K562 (cell line): ENCODE data around the gene CABYR. TPM values are rescaled to one million over a fixed set of nuclear protein-coding genes. Genes with fewer than 3 reads are reported as not detected.

Source experiments
- ATAC-seq: fragments of 200-7000 bp; cut with Tn5 transposase; 3 replicates; pipeline ENCODE4 v1.9.1; 2020; ENCODE audit warnings: moderate library complexity
- BruUV-seq: library from RNA; stranded (reverse); fragments of 400-500 nt; replicated peaks from 2 replicates; lab custom pipeline; 2021; lab: Mats Ljungman, UMichigan
- CTCF ChIA-PET: fragments of 300-600 bp; formaldehyde crosslinking; extraction: SDS; loops from one replicate; lab custom pipeline; 2021; ENCODE audit warnings: low intra/inter-chr PET ratio; lab: Yijun Ruan, JAX
- POLR2A ChIA-PET: fragments of 300-600, 350-650 bp; sonication (Branson Sonifier 250); formaldehyde crosslinking; extraction: SDS; loops from one replicate; lab custom pipeline; 2021; ENCODE audit warnings: antibody characterized with exemption, inconsistent platforms; lab: Yijun Ruan, JAX
- DNase-seq, 4 experiments: peaks; one replicate each; pipeline versions ENCODE4 v3.0.0 to v3.0.0-alpha.2; 2011 to 2018; ENCODE audit warnings: low spot score in 3 of 4, mixed read lengths in 3 of 4; ENCODE audit errors: extremely low read depth in 1 of 4
- FAIRE-seq: peaks from 2 replicates; lab custom pipeline; 2011; peaks lifted over from hg19 to GRCh38; lab: Jason Lieb, UNC
- H2AFZ ChIP-seq: 2 replicates; pipeline ENCODE4 v1.6.0; 2011; ENCODE audit warnings: low read depth, low read length, control low read depth, inconsistent platforms
- H3K27ac ChIP-seq: fragments of 200-600 bp; 3 replicates; pipeline ENCODE4 v1.8.0; 2011; ENCODE audit warnings: low read depth, mild to moderate bottlenecking, control low read depth, inconsistent platforms, low read length, moderate library complexity, mixed read lengths; ENCODE audit errors: extremely low read depth
- H3K27me3 ChIP-seq, 2 experiments: fragments of 300-600 bp in 1 of 2; 2 replicates in 1 of 2; 3 replicates in 1 of 2; pipeline versions ENCODE4 v1.6.0 to v1.8.0; 2011; ENCODE audit warnings: inconsistent platforms in 2 of 2, low read length in 2 of 2, mild to moderate bottlenecking in 1 of 2, mixed read lengths in 1 of 2, moderate library complexity in 1 of 2; ENCODE audit not compliant: control insufficient read depth in 2 of 2, insufficient read depth in 2 of 2
- H3K36me3 ChIP-seq: fragments of 300-600 bp; 3 replicates; pipeline ENCODE4 v1.8.0; 2011; ENCODE audit warnings: mild to moderate bottlenecking, low read length, inconsistent platforms; ENCODE audit not compliant: control insufficient read depth, insufficient read depth
- H3K4me1 ChIP-seq, 2 experiments: fragments of 200-600 bp in 1 of 2; replicated peaks in 1 of 2; 2 replicates in 1 of 2; 3 replicates in 1 of 2; pipeline versions ENCODE4 v1.5.1 to v1.8.0; 2011; ENCODE audit warnings: inconsistent platforms in 2 of 2, low read length in 2 of 2, mild to moderate bottlenecking in 1 of 2, mixed read lengths in 1 of 2, moderate library complexity in 1 of 2; ENCODE audit not compliant: control insufficient read depth in 2 of 2, insufficient read depth in 2 of 2
- H3K4me2 ChIP-seq: 2 replicates; pipeline ENCODE4 v1.6.1; 2011; ENCODE audit warnings: low read length, control low read depth, inconsistent platforms, mixed read lengths; ENCODE audit not compliant: insufficient read depth
- H3K4me3 ChIP-seq: fragments of 200-600 bp; sonication (generic), shearing (Covaris generic); 2 replicates; pipeline ENCODE4 v1.5.1; 2016; ENCODE audit warnings: control low read depth, inconsistent platforms
- H3K79me2 ChIP-seq: fragments of 200-600 bp; 3 replicates; pipeline ENCODE4 v1.8.0; 2011; ENCODE audit warnings: low read length, inconsistent platforms; ENCODE audit not compliant: control insufficient read depth, insufficient read depth
- H3K9ac ChIP-seq, 2 experiments: 2 replicates each; pipeline versions ENCODE4 v1.6.0 to v1.6.1; 2011; ENCODE audit warnings: low read depth in 2 of 2, low read length in 2 of 2, control low read depth in 1 of 2, inconsistent platforms in 1 of 2, mild to moderate bottlenecking in 1 of 2, mixed read lengths in 1 of 2; ENCODE audit not compliant: insufficient read depth in 1 of 2
- H3K9me1 ChIP-seq: one replicate; pipeline ENCODE4 v1.6.0; 2011; ENCODE audit warnings: inconsistent platforms, mild to moderate bottlenecking, low read length, moderate library complexity; ENCODE audit not compliant: control insufficient read depth, insufficient read depth
- H3K9me3 ChIP-seq: replicated peaks from 2 replicates; pipeline ENCODE4 v1.5.1; 2011; ENCODE audit warnings: low read depth, low read length, inconsistent platforms; ENCODE audit not compliant: control insufficient read depth, insufficient read depth
- H4K20me1 ChIP-seq: replicated peaks from 2 replicates; pipeline ENCODE4 v1.6.1; 2011; ENCODE audit warnings: low read length, inconsistent platforms, mixed read lengths; ENCODE audit not compliant: control insufficient read depth, insufficient read depth
- BRCA1 ChIP-seq, 2 experiments: fragments of 450-650 bp in 1 of 2; sonication (generic) in 1 of 2; formaldehyde crosslinking in 1 of 2; IDR thresholded peaks; 2 replicates each; pipeline versions ENCODE4 v1.5.0 to v1.6.1; 2017 to 2020; ENCODE audit warnings: mild to moderate bottlenecking in 1 of 2, missing genetic modification reagents in 1 of 2
- BRF2 ChIP-seq: IDR thresholded peaks from 3 replicates; pipeline ENCODE4 v1.6.1; 2011; ENCODE audit warnings: borderline replicate concordance, mild to moderate bottlenecking; ENCODE audit not compliant: insufficient read length, insufficient read depth
- E2F8 ChIP-seq: fragments of 450-650 bp; IDR thresholded peaks from 2 replicates; pipeline ENCODE4 v1.7.1; 2018; ENCODE audit warnings: mild to moderate bottlenecking, low read depth; ENCODE audit not compliant: partially characterized antibody
- FOXK1 ChIP-seq: sonication (generic); formaldehyde crosslinking; IDR thresholded peaks from 2 replicates; pipeline ENCODE4 v1.8.0; 2022; ENCODE audit warnings: missing genetic modification reagents, mild to moderate bottlenecking, borderline replicate concordance
- ID3 ChIP-seq, 2 experiments: fragments of 250-450 bp in 1 of 2; fragments of 450-650 bp in 1 of 2; sonication (Bioruptor Pico) in 1 of 2; IDR thresholded peaks; 2 replicates each; pipeline versions ENCODE4 v1.6.1 to v1.8.0; 2016 to 2021; ENCODE audit warnings: mild to moderate bottlenecking in 2 of 2, moderate library complexity in 2 of 2, missing compliant biosample characterization in 1 of 2, missing genetic modification characterization in 1 of 2
- IFI16 ChIP-seq: fragments of 250-450 bp; sonication (Bioruptor Pico); IDR thresholded peaks from 2 replicates; pipeline ENCODE4 v2.1.2; 2022; ENCODE audit warnings: mild to moderate bottlenecking, inconsistent platforms
- KHSRP ChIP-seq: fragments of 450-650 bp; IDR thresholded peaks from 2 replicates; pipeline ENCODE4 v1.6.1; 2017
- KLF6 ChIP-seq: fragments of 250-450 bp; sonication (Bioruptor Pico); IDR thresholded peaks from 2 replicates; pipeline ENCODE4 v1.4.0; 2020; ENCODE audit warnings: mild to moderate bottlenecking, moderate library complexity, borderline replicate concordance
- MTF1 ChIP-seq: fragments of 250-450 bp; sonication (Bioruptor Pico); IDR thresholded peaks from 2 replicates; pipeline ENCODE4 v1.9.0; 2021; ENCODE audit warnings: moderate library complexity, mild to moderate bottlenecking, inconsistent platforms, borderline replicate concordance
- NCOA6 ChIP-seq: fragments of 450-650 bp; IDR thresholded peaks from 2 replicates; pipeline ENCODE4 v1.6.1; 2017; ENCODE audit warnings: mild to moderate bottlenecking
- ZBTB7A ChIP-seq: IDR thresholded peaks from 2 replicates; pipeline ENCODE4 v1.6.1; 2011; ENCODE audit warnings: low read depth, mild to moderate bottlenecking, low read length, moderate library complexity, borderline replicate concordance; ENCODE audit not compliant: control insufficient read depth
- ZNF175 ChIP-seq: fragments of 200-800 bp; sonication (Bioruptor generic); IDR thresholded peaks from 2 replicates; pipeline ENCODE4 v1.6.1; 2016; ENCODE audit warnings: low read depth, mild to moderate bottlenecking, missing genetic modification characterization, missing compliant biosample characterization
- in situ Hi-C: fragments of 300-500 bp; cut with MboI; formaldehyde crosslinking; loops from 4 replicates; pipeline ENCODE4 v1.15.0; 2018; ENCODE audit warnings: inconsistent platforms, mixed read lengths
- intact Hi-C: fragments of 100-400 bp; cut with micrococcal nuclease; formaldehyde crosslinking; loops from 2 replicates; pipeline ENCODE4 v1.14.2; 2022
- polyA plus RNA-seq, 8 experiments: library from polyadenylated mRNA; depleted of rRNA in 4 of 8; stranded (reverse) in 5 of 8; unstranded in 3 of 8; fragments of >200 nt; fragmentation: Nextera tagmentation in 2 of 8; fragmentation: Illumina TruSeq in 1 of 8; extraction: Ambion mirVana in 2 of 8; extraction: Trizol in 1 of 8; gene quantifications; 2 replicates each; pipeline versions ENCODE4 v1.2.1 to v1.2.3, GENCODE V29; 2011 to 2014; ENCODE audit warnings: inconsistent platforms in 1 of 8, missing spikeins in 1 of 8
- total RNA-seq, 7 experiments: library from RNA; depleted of rRNA in 6 of 7; stranded (reverse); fragments of >200 nt in 6 of 7; fragmentation: Illumina TruSeq in 2 of 7; extraction: Trizol in 2 of 7; gene quantifications; 2 replicates each; pipeline versions ENCODE4 v1.2.1 to v1.2.3, GENCODE V29; 2011 to 2021; ENCODE audit warnings: low replicate concordance in 1 of 7
- TF ChIP-seq, protein P1 (sequence below): fragments of 250-450 bp; sonication (Bioruptor Pico); IDR thresholded peaks from 2 replicates; pipeline ENCODE4 v1.4.0; 2020; ENCODE audit warnings: mild to moderate bottlenecking, moderate library complexity

The CABYR gene
- total and polyA plus RNA-seq, 9 of the 15 experiments (the other 6 are each of a cell fraction or from before 2014, with no cell fraction given): not detected

GRCh38 chr18:24140697-24141096 is 1.8 kb downstream of the CABYR start (continued):
- no peak for TF ChIP-seq MTF1 (CRISPR knock-in tag)
- TF ChIP-seq FOXK1 (CRISPR knock-in tag): no peak
- no peak for TF ChIP-seq ZBTB7A

DNA sequence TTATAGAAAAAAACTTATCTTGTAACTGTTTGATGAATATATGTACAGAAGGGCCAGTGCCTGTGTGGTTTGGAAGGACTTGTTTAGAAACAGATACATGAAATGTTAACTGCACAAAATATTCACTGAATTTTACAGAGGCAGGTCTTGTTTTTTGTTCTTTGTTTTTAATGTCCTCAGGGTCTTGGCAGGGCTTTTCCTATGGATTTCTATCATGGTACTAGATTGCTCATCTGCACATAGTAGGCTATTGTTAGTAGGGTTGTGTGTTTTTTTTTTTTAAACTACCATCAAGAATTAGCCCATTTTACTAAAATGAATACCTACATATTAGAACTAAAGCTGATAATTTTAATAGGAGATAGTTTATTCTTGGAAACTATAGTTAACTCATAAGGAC is 3.5 kb downstream of the CABYR start:
- CTCF ChIA-PET: no interaction called here
- in situ Hi-C loops (no loop called here), intact Hi-C loops (no loop called here)
- POLR2A ChIA-PET: no interaction called here
- H3K4me1 ChIP-seq: peaks cover 0 to 6% of the 10 kb centered on the region in 2 experiments; a peak in 2 of 5 replicates
- no peak for DNase-seq
- no peak overlapping the region for H3K27ac ChIP-seq
- H3K4me3 ChIP-seq: no peak overlapping the region
- no peaks in the 10 kb centered on the region for H3K79me2 ChIP-seq
- H2AFZ ChIP-seq: no peak overlapping the region
- no TSS peak for BruUV-seq
- peaks cover 8 to 16% of the 10 kb centered on the region in 2 experiments for H3K27me3 ChIP-seq
- ATAC-seq: no peak
- H3K9ac ChIP-seq: no peak overlapping the region
- no peaks in the 10 kb centered on the region for H3K9me1 ChIP-seq
- FAIRE-seq: no peak
- no peak overlapping the region for H3K4me2 ChIP-seq
- no peaks in the 10 kb centered on the region for H4K20me1 ChIP-seq
- H3K36me3 ChIP-seq: no peaks in the 10 kb centered on the region
- H3K9me3 ChIP-seq: no peaks in the 10 kb centered on the region
- no peak for TF ChIP-seq ZNF175 (CRISPR knock-in tag)
- TF ChIP-seq, protein P1, sequence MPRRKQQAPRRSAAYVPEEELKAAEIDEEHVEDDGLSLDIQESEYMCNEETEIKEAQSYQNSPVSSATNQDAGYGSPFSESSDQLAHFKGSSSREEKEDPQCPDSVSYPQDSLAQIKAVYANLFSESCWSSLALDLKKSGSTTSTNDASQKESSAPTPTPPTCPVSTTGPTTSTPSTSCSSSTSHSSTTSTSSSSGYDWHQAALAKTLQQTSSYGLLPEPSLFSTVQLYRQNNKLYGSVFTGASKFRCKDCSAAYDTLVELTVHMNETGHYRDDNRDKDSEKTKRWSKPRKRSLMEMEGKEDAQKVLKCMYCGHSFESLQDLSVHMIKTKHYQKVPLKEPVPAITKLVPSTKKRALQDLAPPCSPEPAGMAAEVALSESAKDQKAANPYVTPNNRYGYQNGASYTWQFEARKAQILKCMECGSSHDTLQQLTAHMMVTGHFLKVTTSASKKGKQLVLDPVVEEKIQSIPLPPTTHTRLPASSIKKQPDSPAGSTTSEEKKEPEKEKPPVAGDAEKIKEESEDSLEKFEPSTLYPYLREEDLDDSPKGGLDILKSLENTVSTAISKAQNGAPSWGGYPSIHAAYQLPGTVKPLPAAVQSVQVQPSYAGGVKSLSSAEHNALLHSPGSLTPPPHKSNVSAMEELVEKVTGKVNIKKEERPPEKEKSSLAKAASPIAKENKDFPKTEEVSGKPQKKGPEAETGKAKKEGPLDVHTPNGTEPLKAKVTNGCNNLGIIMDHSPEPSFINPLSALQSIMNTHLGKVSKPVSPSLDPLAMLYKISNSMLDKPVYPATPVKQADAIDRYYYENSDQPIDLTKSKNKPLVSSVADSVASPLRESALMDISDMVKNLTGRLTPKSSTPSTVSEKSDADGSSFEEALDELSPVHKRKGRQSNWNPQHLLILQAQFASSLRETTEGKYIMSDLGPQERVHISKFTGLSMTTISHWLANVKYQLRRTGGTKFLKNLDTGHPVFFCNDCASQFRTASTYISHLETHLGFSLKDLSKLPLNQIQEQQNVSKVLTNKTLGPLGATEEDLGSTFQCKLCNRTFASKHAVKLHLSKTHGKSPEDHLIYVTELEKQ (CRISPR knock-in tag): no peak
- TF ChIP-seq KLF6 (CRISPR knock-in tag): no peak
- no peak for TF ChIP-seq E2F8
- no peak for TF ChIP-seq BRF2
- TF ChIP-seq NCOA6: no peak
- TF ChIP-seq IFI16 (CRISPR knock-in tag): no peak
- TF ChIP-seq KHSRP: no peak
- TF ChIP-seq BRCA1 (IDR thresholded peaks at IDR 0.05): no peak
- TF ChIP-seq BRCA1 (CRISPR knock-in tag; IDR thresholded peaks at IDR 0.05): no peak
- no peak for TF ChIP-seq ID3 (CRISPR knock-in tag; IDR thresholded peaks at IDR 0.05)
- no peak for TF ChIP-seq ID3 (tag; IDR thresholded peaks at IDR 0.05)
